Osteocyte (in vitro differentiated cells): ENCODE results near the gene SUSD3. TPM values are rescaled to one million over a fixed set of nuclear protein-coding genes. Genes with fewer than 3 reads are reported as not detected.

ENCODE experiments used
- DNase-seq: peaks from one replicate; pipeline ENCODE4 v3.0.0; 2021; ENCODE audit warnings: mixed read lengths; ENCODE audit not compliant: unreplicated experiment; ENCODE audit errors: extremely low spot score
- H3K27ac Mint-ChIP-seq: one replicate; pipeline ENCODE4 v1.8.0; 2021; ENCODE audit warnings: mild to moderate bottlenecking, mixed read lengths; ENCODE audit not compliant: unreplicated experiment
- H3K27me3 Mint-ChIP-seq: one replicate; pipeline ENCODE4 v1.8.0; 2021; ENCODE audit warnings: mixed read lengths; ENCODE audit not compliant: unreplicated experiment
- H3K36me3 Mint-ChIP-seq: one replicate; pipeline ENCODE4 v1.8.0; 2021; ENCODE audit warnings: mixed read lengths; ENCODE audit not compliant: unreplicated experiment
- H3K4me1 Mint-ChIP-seq: one replicate; pipeline ENCODE4 v1.8.0; 2021; ENCODE audit warnings: mixed read lengths; ENCODE audit not compliant: unreplicated experiment
- H3K4me3 Mint-ChIP-seq: one replicate; pipeline ENCODE4 v1.8.0; 2021; ENCODE audit warnings: mild to moderate bottlenecking, moderate library complexity, mixed read lengths; ENCODE audit not compliant: unreplicated experiment
- H3K9me3 Mint-ChIP-seq: one replicate; pipeline ENCODE4 v1.8.0; 2021; ENCODE audit warnings: mixed read lengths; ENCODE audit not compliant: unreplicated experiment
- CTCF ChIP-seq: fragments of 200-600 bp; sonication (generic); IDR thresholded peaks from 2 replicates; pipeline ENCODE4 v1.5.0; 2021; ENCODE audit warnings: antibody characterized with exemption, mild to moderate bottlenecking, moderate library complexity
- total RNA-seq: library from RNA; stranded (reverse); gene quantifications from 2 replicates; pipeline ENCODE4 v1.2.1, GENCODE V29; 2021

Gene SUSD3
- total RNA-seq, 1 donor from 2014 or later, result not detected

- TF ChIP-seq CTCF, result no peak
- no peaks in the 10 kb centered on the region for H3K27me3 Mint-ChIP-seq
- H3K36me3 Mint-ChIP-seq, result peaks cover 28% of the 10 kb centered on the region
- peaks cover 6% of the 10 kb centered on the region for H3K4me1 Mint-ChIP-seq
- DNase-seq, result no peak
- no peak overlapping the region for H3K4me3 Mint-ChIP-seq
- no peak overlapping the region for H3K27ac Mint-ChIP-seq
- peaks cover 11% of the 10 kb centered on the region for H3K9me3 Mint-ChIP-seq
Observed at GRCh38 chr9:93107825-93108161, 49.3 kb downstream of the SUSD3 start.

GRCh38 chr9:93108291-93109041, 50.0 kb downstream of the SUSD3 start:
- DNase-seq, result no peak
- Mint-ChIP-seq H3K27ac (no peak overlapping the region), H3K27me3 (no peaks in the 10 kb centered on the region), H3K4me1 (peaks cover 6% of the 10 kb centered on the region), H3K9me3 (peaks cover 9% of the 10 kb centered on the region), H3K4me3 (no peak overlapping the region), H3K36me3 (peaks cover 25% of the 10 kb centered on the region)
- TF ChIP-seq CTCF, result no peak

GRCh38 chr9:93110311-93110855, 51.9 kb downstream of the SUSD3 start:
- Mint-ChIP-seq H3K4me1 (peaks cover 6% of the 10 kb centered on the region), H3K9me3 (no peaks in the 10 kb centered on the region), H3K27me3 (no peaks in the 10 kb centered on the region), H3K27ac (no peak overlapping the region), H3K36me3 (peaks cover 14% of the 10 kb centered on the region), H3K4me3 (no peak overlapping the region)
- TF ChIP-seq CTCF, result no peak
- no peak for DNase-seq

DNA sequence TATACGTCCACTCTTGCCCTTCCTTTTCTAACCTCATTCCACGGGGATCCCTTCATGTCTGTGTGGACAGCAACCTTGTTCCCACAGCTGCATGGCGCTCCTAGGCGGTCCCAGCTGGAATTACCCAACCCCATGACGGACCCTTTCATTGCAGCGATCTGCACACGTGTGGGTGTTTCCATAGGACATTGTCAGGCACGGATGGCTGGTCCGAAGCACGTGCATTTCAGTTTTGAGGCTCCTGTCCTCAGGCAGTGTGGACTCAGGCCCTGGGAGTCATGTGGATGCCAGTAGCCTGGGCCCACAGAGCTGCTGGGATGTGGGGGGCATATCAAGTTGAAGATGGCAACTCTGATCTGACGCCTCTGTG, 52.5 kb downstream of the SUSD3 start:
- H3K27me3 Mint-ChIP-seq, result no peaks in the 10 kb centered on the region
- H3K27ac Mint-ChIP-seq, result no peak overlapping the region
- no peak for TF ChIP-seq CTCF
- no peak for DNase-seq
- peaks cover 14% of the 10 kb centered on the region for H3K36me3 Mint-ChIP-seq
- H3K9me3 Mint-ChIP-seq, result no peaks in the 10 kb centered on the region
- H3K4me1 Mint-ChIP-seq, result peaks cover 6% of the 10 kb centered on the region
- no peak overlapping the region for H3K4me3 Mint-ChIP-seq

DNA sequence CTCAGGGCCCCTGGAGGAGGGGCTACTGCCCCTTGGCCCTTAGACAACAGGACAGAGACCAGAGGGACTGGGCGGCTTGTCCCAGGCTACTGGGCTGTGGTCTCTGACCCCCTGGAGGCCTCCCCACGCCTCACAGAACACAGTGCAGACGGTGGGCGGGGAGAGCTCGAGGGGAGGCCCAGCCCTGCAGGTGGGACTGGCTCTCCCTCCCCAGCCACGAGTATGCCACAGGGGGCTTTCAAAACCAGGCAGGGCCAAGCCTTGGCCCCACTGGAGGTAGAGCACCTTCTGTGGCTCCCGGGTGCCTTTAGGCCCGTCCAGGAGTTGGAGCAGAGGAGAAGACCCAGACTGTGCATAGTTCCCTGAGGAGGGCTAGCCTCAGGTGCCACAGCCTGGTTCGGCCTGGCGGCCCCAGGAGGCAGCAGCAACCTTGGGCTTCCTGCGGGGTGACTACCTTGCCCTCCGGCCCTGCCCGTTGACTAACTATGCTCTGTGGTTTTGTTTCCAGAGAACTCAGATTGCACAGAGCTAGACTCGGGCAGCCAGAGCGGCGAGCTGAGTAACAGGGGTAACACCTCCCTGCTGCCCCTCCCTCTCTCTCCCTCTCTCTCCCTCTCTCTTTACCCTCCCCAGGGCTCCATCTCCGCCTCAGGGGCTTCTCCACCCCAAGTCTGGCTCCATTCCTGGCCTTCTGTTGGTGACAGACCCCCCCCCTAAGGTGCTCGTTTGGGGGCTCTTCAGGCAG, 53.0 kb downstream of the SUSD3 start:
- Mint-ChIP-seq H3K9me3 (no peaks in the 10 kb centered on the region), H3K36me3 (peaks cover 14% of the 10 kb centered on the region), H3K4me1 (peaks cover 5% of the 10 kb centered on the region), H3K27ac (no peak overlapping the region), H3K4me3 (no peak overlapping the region), H3K27me3 (no peaks in the 10 kb centered on the region)
- no peak for DNase-seq
- no peak for TF ChIP-seq CTCF
